ENCODE results near the gene PTPRQ.
A peak's percentile ranks its signal among the peaks of the same experiment; 100 is the strongest.
"Not testable (repeated sequence)": the region's sequence is repeated elsewhere in the genome, so short reads cannot be mapped to it uniquely, and the experiment has no call there.

The PTPRQ gene

GRCh38 chr12:80470403-80470802 is 26.4 kb downstream of the PTPRQ start:
- DNase-seq = no peak

- DNase-seq = no peak
These were observed 28.2 kb downstream of the PTPRQ start for GRCh38 chr12:80472236-80472635.

- peak; percentile 20 to 52 (median 29) for DNase-seq
These were observed 29.0 kb downstream of the PTPRQ start for GRCh38 chr12:80472911-80473500.

GRCh38 chr12:80477521-80478145 is 33.6 kb downstream of the PTPRQ start:
- not testable (repeated sequence) for DNase-seq

GRCh38 chr12:80484746-80485145 is 40.7 kb downstream of the PTPRQ start:
- no peak for DNase-seq

GRCh38 chr12:80485222-80485987 is 41.4 kb downstream of the PTPRQ start:
- DNase-seq = no peak

GRCh38 chr12:80490329-80490728 is 46.3 kb downstream of the PTPRQ start:
- DNase-seq = no peak

GRCh38 chr12:80491166-80491565 is 47.1 kb downstream of the PTPRQ start:
- no peak for DNase-seq

GRCh38 chr12:80493466-80493865 is 49.4 kb downstream of the PTPRQ start:
- no peak for DNase-seq

- DNase-seq = no peak
These were observed 50.8 kb downstream of the PTPRQ start for GRCh38 chr12:80494836-80495235.

GRCh38 chr12:80498059-80498728 is 54.2 kb downstream of the PTPRQ start:
- DNase-seq = no peak

- DNase-seq = peak in 1 of 4 experiments; percentile 18
These were observed 60.5 kb downstream of the PTPRQ start for GRCh38 chr12:80504389-80505163.

- DNase-seq = no peak
These were observed 65.9 kb downstream of the PTPRQ start for GRCh38 chr12:80509781-80510556.

GRCh38 chr12:80512781-80513180 is 68.7 kb downstream of the PTPRQ start:
- no peak for DNase-seq

- no peak for DNase-seq
These were observed 69.2 kb downstream of the PTPRQ start for GRCh38 chr12:80513211-80513610.

GRCh38 chr12:80517655-80518054 is 73.6 kb downstream of the PTPRQ start:
- no peak for DNase-seq

- no peak for DNase-seq
These were observed 87.6 kb downstream of the PTPRQ start for GRCh38 chr12:80531646-80532045.

- no peak for DNase-seq
These were observed 95.0 kb downstream of the PTPRQ start for GRCh38 chr12:80539029-80539428.

GRCh38 chr12:80549298-80549697 is 105.3 kb downstream of the PTPRQ start:
- DNase-seq = no peak

- no peak for DNase-seq
These were observed 107.9 kb downstream of the PTPRQ start for GRCh38 chr12:80551897-80552296.

GRCh38 chr12:80553316-80553715 is 109.3 kb downstream of the PTPRQ start:
- no peak for DNase-seq

- no peak for DNase-seq
These were observed 112.5 kb downstream of the PTPRQ start for GRCh38 chr12:80556566-80556965.

All from suppressor macrophage (primary cell).